Amniotic epithelial cell (primary cell): Measurements from ENCODE around the gene RHBDD1.

Experiments used
- DNase-seq: peaks from one replicate; pipeline ENCODE4 v3.0.0-alpha.2; 2010; ENCODE audit warnings: low read depth

The RHBDD1 gene

DNA sequence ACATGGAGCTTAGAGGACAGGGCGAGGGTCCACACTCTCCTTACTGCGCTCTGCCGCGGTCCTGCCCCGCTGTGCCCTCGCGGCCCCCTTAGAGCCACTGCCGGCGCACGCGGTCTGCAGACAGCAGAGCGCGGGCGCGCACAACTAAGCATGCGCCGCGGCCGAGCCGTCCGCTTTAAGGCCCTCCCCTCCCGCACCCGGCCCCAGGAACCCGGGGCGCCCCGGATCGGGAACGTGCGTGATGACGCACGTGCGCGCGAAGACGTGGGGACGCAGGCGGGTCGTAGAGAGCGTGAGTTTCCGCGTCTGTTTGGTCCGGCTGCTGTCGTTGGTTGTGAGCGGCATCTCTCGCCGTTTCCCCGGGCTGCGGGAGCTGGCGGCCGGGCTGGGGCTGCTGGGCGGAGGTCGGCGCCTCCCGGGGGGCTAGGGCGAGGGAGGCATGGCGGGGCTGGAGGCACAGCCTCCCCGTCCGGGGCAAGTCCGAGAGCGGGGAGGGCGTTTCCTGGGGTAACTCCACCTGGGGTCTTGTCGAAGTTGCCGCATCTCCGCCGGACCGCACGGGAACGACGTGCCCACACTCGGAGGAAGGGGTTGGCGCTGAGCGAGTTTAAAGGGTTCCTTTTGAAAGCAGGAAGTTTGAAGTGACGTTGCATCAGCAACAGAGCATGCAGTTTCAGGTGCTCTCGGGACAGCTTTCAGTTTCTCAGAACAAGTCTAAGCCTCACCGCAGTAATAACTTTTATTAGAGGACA, at the start of gene RHBDD1:
RHBDD1 (plus strand) TSS at position 259 of the 752 bp plus-strand sequence. CDS start 28,640 bp downstream, outside the sequence.
- peak; percentile 93 for DNase-seq

DNA sequence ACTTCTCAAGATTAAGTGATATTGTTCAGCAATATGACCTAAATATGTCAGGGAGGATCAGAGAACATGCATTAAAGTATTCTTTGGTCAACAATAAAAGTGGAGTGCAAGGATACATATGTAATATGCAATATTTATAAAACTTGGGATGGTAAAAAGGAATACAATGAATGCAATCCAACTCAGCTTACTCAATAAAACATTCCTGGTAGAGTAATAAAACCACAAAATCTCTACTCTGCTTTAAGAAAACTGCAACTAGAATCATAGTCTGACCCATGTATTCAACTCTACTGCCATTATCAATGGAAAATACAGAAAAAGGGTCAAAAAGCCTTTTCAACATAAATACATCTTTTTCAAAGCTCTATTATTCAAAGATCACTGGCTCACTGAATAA, 47.8 kb upstream of the RHBDD1 start:
- no peak for DNase-seq

DNA sequence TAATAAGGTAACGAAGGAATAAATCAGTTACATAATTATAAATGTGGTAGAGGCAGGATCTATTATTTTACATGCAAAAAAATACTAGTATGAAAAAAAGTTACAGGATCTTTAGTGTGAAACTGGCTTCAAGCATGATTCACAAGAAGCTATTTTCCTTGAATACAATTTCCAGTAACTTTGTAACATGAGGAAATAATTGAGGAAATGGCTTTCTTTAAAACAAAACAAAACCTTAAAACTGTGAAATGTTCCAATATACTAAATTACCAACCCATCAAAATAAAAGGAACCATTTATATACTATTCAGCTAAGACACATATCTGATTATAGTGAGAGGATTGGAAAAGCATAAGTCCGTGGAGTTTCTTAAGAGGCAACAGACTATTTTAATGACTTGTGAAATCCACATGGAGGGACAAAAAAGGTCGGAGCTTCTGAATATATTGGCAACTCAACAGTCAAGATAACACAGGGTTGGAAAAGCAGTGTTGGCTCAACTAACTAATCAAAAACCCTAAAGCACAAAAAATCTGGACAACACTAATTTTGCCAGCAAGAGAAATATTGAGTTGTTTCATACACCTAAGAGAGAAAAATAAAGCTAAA, 46.9 kb upstream of the RHBDD1 start:
- DNase-seq: no peak

DNA sequence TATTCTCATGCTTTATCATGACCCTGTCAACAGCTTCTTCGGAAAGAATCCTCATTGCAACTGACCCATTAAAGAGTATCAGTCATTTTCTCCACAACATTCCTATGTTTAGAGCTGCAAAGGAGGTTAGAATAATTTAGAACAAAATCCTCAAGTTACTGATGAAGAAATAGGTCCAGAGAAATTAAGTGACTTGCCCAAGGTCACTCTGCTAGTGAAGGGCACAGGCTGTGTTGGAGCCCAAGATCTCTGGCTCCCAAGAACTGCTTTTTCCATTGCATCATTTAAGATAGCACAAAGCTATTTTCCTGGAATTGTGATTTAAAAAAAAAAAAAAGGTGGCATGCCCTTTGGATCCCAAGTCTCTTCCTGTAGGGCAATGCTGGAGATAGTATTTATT, 45.8 kb upstream of the RHBDD1 start:
- DNase-seq: peak; percentile 58

GRCh38 chr2:226790431-226790830, 45.4 kb upstream of the RHBDD1 start:
- peak; percentile 23 for DNase-seq

GRCh38 chr2:226791056-226791486, 44.8 kb upstream of the RHBDD1 start:
- peak; percentile 71 for DNase-seq

DNA sequence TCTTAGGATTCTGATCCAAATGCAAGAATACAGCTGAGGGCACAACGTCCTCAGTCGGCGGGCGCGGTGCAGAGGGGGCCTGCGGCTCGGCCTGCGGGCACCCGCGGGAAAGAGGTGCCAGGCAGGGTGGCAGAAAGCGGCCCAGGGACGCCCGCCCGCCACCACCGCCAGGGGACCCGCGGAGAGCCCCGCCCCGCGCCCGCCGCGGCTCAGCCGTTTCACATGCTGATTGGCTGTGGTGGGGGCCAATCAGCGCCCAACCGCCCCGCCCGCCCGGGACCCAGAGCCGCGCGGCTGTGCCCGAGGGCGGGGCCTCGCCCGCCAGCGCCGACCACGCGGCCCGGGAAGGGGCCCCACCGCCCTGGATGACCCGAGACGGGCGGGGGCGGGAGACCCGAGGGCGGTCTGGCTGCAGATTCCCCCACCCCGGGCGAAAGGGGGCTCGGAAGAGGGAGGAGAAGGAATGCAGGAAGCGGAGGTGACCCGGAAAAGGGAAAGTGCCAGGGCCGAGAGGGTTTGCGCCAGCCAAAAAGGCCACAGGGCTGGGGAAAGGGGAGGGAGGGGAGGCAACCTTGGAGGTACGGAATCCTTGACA, 44.3 kb upstream of the RHBDD1 start:
- DNase-seq: peak; percentile 65

- peak; percentile 28 for DNase-seq
These were observed 43.5 kb upstream of the RHBDD1 start for GRCh38 chr2:226792155-226792881.

- DNase-seq: peak; percentile 52
These were observed 42.2 kb upstream of the RHBDD1 start for GRCh38 chr2:226793646-226794045.

GRCh38 chr2:226794196-226794661, 41.6 kb upstream of the RHBDD1 start:
- peak; percentile 66 for DNase-seq

- DNase-seq: peak; percentile 84
These were observed 41.1 kb upstream of the RHBDD1 start for GRCh38 chr2:226794751-226795171.

- DNase-seq: no peak
These were observed 40.4 kb upstream of the RHBDD1 start for GRCh38 chr2:226795281-226796011.

- DNase-seq: no peak
These were observed 39.6 kb upstream of the RHBDD1 start for GRCh38 chr2:226796012-226796839.

- DNase-seq: peak; percentile 28
These were observed 39.0 kb upstream of the RHBDD1 start for GRCh38 chr2:226796840-226797288.

GRCh38 chr2:226797289-226797988, 38.4 kb upstream of the RHBDD1 start:
- no peak for DNase-seq

DNA sequence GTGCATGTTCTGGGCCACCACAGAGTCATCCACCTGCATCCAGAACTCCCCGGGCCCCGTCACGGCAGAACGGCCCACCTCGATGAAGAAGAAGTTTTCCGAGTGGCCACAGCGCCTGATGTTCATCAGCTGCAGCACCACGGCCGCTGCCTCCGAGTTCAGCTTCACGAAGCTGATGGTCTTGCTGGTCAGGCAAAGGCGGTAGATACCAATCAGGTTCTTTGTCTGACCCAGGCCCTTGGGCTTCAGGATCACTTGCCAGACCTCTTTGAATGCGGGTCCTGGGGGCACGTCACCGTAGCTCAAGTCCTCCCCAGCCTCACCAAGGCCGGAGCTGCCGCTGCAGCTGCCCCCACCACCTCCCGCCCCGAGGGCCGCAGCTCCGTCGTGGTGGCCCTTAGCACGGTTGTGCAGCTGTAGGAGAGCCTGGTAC, 37.8 kb upstream of the RHBDD1 start:
- peak; percentile 41 for DNase-seq

DNA sequence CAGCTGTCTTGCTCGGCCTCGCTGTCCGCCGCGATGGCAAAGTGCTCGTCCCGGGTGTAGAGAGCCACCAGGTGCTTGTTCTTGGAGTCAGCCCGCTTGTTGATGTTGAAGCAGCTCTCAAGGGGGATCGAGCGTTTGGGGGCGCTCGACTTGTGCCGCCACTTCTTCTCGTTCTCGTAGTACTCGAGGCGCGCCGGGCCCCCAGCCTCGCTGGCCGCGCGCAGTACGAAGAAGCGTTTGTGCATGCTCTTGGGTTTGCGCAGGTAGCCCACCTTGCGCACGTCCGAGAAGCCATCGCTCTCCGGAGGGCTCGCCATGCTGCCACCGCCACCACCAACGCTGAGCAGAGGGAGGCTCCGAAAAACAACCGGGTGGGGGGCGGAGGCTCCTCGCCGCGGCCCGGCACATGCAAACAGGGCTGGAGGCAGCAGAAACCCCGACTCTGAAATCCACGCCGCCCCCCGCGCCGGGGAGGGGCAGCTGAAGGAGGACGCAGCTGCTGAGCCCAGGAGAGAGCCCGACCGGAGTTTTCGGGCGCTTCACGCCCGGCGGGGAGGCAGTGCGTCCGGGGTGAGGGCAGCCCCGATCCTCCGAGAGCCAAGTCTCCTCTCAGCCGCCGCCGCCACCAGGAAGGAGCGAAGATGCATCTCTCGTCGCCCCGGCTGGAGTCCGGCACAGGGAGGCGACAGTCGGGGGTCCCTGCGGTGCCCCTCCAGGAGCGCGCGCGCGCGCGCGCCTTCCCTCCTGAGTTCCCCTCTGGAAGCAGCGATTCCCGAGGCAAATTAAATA, 37.2 kb upstream of the RHBDD1 start:
- DNase-seq: peak; percentile 54

GRCh38 chr2:226799211-226799975, 36.5 kb upstream of the RHBDD1 start, which contains the start of gene IRS1:
TSS of gene IRS1 (minus strand) at chr2:226799820. CDS start at chr2:226798738, 1,082 bp downstream.
- peak; percentile 79 for DNase-seq
